Femur (tissue), 1 donor: Measurements from ENCODE around the gene TTYH2.
A peak's percentile ranks its signal among the peaks of the same experiment; 100 is the strongest.

Experiments used
- DNase-seq: peaks from one replicate; pipeline ENCODE4 v3.0.0-alpha.2; 2017

Gene TTYH2

DNA sequence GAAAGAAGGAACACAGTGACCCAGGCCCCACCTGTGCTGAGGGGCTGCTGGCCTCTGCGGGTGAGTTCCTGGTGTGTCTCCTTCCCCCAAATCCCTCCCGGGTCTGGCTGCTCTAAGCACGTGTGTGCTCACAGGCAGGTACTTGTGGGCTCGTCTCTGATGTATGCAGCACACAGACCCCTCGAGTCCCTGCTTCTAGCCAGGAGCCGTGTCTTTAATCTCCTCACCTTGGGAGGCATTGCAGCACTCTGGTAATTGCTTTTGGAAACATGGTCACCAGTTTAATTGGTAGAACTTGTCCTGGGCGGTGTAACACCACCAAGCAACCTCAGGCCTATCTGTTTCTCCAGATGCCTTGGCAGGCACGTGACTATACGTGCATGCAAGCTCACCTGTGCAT is 18.7 kb upstream of the TTYH2 start:
- DNase-seq: no peak

DNA sequence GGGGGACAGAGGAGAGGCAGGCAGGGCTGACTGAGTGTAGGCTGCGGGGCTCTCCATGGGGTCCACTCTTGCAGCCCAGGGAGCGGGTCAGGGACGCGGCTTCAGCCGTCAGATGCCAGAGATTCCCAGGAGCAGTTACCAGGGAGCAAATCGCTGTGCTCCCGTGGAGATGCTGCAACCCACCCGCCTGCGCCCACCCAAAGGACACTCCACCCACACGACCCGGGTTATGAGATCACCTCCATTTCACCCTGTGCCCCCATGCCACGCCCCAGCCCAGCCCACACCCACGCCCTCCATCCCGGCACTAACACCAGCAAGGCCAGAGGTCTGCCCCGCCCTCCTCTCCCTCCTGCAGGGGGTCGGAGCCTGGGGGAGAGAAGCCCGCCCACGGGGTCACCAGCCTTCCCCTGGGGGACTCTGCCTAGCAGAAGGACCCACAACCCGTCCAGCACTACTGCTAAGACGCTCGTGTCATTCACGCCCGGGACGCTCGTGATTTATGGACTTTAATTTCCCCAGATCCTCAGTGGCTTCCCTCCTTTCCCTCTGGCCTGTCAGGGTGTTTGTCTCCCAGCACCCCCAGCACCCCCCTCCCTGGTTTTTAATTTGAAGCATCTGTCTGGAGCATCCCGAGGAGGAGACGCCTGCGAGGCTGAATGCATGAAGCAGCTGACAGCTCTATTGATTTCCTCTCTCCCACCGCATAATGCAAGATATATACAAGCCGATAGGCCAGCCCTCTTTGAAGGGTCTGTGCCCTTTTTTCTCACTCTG is 16.6 kb upstream of the TTYH2 start:
- no peak for DNase-seq

DNA sequence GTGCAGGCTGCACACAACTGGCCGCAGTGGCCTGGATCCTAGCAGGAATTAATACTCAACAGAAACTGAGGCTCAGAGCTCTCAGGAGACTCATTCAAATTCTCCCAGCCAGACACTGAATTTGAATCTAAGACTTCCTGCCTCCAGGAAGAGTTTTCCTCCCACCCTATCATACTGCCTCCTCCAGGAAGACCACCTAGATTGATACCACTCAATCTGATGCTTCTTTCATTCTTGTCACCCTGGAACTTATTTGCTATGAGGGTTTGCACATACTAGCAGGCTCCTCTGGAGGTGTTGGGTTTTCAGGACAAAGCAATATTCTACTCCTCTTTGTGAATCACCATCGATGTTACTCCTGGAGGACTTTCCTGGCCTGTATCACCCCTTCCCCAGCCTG is 15.6 kb upstream of the TTYH2 start:
- no peak for DNase-seq

DNA sequence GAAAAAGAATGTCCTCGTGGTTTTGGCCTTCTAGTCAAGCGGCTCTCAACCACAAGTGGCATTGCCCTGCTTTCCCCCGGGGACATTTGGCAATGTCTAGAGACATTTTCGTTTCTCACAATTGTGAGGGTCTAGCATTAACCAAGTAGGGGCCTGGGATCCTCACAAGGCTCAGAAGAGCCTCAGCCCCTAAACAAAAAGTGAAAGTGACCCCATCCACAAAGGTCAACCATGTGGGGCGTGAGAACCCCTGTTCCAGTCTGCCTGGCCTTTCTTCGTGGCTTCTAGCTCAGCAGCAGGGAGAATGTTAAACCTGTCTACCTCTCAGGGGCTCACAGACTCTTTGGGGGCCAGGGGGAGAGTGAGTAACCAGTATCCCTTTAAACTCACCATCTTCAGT is 14.7 kb upstream of the TTYH2 start:
- no peak for DNase-seq

DNA sequence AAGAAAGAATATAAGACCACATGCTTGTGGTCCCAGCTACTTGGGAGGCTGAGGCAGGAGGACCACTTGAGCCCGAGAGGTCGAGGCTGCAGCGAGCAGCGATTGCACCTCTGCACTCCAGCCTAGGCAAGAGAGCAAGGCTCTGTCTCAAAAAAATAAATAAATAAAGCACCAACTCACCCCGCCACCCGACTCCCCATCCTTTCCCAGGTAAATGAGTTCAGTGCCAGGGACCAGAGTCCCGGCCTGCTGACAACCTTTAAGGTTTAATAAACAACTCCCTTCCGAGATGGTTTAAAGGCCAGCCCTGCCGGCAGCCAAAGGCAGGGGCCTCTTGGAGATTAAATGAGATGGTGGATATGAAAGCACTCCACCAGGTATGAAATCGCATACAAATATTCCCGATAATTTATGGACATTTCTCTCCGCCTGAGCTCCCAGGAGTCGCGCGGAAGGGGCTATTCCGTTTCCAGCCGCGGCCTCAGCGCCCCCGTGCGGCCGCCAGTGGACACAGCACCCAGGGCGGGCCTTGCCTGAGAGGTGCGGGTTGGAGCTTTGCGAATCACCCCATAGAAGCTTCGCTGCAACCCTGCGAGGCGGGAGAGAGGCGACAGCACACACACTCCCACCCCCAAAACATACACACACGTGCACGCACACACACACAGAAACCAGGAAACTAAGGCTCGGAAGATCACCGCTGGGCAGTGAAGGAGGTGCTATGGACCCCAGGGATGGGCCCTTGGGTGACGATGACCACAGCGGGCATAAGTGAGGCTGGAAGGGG is 13.9 kb upstream of the TTYH2 start:
- DNase-seq: peak; percentile 71

DNA sequence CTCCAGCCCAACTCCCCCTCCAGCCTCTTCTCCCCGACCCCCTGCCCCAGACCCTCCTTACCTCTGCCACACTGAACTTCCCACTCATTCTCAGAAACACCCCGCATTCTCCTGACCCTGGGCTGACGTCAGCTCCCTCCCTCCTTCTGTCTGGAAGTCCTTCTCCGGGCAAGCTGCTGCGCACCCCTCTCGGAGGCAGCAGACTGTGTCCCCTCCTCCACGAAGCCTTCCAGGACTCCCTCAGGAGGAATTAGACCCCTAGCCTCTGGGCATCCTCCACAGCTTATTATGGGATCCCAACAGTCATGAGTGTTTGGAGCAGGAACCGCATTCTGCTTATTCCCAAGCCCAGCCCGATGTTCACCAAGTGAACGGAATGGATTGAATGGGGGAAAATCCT is 13.3 kb upstream of the TTYH2 start:
- DNase-seq: no peak

GRCh38 chr17:74201250-74201649 is 12.1 kb upstream of the TTYH2 start:
- DNase-seq: peak; percentile 68

- DNase-seq: no peak
Measured at GRCh38 chr17:74201948-74202347, 11.4 kb upstream of the TTYH2 start.

GRCh38 chr17:74202938-74203337 is 10.4 kb upstream of the TTYH2 start:
- DNase-seq: no peak

DNA sequence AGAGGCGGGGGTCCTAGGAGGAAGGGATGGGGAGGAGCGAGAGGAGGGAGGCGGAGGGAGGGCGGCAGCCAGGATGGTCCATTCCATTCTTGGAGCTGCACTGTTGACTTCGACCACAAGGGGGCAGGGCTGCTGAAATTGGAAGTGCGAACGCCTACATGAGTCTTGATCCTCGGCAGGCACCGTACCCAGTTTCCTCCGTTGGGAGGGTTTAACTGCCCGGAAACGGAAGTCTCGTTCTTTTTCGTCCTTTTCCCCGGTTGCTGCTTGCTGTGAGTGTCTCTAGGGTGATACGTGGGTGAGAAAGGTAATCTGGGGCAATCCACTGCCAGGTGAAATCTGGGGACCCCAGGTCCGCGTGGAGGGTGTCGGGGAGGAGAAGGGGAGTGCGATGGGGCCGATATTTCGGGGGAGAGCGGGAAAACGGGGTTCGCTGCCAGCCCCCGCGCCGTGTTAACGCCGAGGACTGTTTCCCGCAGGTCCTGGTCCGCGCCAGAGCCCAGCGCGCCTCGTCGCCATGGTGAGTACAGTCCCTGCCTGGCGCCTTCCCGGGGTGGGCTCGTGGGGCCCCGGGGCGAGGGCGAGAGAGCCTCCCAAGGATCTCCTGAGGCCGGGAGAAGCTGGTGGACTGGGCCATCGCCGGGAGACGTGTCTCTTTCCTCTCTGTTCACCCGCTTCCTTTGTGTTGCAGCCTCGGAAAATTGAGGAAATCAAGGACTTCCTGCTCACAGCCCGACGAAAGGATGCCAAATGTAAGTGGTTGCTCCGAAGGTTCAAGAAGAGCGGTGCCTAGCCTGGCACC is 9.7 kb upstream of the TTYH2 start, which contains the start of gene RPL38:
Gene RPL38 (plus strand): TSS at position 240 of the 802 bp plus-strand sequence. CDS start 278 bp downstream, at position 518.
- peak; percentile 97 for DNase-seq

- no peak for DNase-seq
Measured at GRCh38 chr17:74204474-74204873, 8.9 kb upstream of the TTYH2 start.

DNA sequence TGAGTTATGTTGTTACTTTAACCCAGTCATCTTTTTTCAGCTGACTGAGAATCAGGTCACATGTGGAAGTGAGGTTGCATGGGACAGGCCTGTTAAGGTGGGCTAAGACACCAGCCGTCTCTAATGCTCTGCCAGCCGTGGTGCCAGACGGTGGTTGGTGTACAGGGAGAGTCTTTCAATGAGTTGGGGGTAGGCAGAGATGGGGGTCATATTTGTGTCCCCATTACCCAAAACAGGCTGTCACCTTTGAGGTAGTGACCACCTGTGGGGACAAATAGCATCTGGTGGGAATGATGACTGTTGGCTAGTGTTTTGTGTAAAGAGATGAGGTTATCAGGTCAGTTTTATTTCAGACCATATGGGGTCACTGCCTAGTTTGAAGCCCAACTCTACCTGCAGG is 8.1 kb upstream of the TTYH2 start:
- no peak for DNase-seq

DNA sequence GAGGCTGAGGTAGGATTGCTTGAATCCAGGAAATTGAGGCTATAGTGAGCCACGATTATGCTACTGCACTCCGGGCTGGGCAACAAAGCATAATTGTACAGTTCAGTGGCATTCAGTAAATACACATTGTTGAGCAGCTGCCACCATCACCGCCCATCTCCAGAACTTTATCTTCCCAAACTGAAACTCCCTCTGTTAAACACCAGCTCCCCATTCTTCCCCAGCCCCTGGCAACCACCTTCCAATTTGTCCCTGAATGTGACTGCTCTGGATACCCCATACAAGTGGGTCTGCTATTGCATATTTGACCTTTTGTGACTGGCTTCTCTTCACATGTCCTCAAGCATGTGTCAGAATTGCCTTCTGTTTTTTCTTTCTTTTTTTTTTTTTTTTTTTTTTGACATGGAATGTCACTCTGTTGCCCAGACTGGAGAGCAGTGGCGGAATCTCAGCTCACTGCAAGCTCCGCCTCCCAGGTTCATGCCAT is 7.0 kb upstream of the TTYH2 start:
- DNase-seq: no peak

GRCh38 chr17:74210191-74211140 is 2.9 kb upstream of the TTYH2 start:
- peak; percentile 81 for DNase-seq

- no peak for DNase-seq
Measured at GRCh38 chr17:74211141-74211911, 2.0 kb upstream of the TTYH2 start.

DNA sequence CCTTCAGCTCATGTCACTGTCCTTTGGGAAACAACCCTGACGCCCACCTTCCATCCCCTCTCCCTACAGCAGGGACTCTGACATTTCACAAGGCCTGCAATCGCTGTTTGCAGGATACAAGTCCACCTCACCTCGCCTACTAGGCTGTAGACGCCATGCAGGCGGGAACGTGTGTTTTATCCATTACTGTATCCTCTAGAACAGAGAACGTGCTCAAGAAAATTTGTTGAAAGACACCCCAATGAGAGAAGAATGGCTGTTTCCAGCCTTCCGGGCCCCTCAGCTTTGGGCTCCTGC is 1.5 kb upstream of the TTYH2 start:
- no peak for DNase-seq

GRCh38 chr17:74212209-74212912 is 1.0 kb upstream of the TTYH2 start:
- DNase-seq: peak; percentile 63

DNA sequence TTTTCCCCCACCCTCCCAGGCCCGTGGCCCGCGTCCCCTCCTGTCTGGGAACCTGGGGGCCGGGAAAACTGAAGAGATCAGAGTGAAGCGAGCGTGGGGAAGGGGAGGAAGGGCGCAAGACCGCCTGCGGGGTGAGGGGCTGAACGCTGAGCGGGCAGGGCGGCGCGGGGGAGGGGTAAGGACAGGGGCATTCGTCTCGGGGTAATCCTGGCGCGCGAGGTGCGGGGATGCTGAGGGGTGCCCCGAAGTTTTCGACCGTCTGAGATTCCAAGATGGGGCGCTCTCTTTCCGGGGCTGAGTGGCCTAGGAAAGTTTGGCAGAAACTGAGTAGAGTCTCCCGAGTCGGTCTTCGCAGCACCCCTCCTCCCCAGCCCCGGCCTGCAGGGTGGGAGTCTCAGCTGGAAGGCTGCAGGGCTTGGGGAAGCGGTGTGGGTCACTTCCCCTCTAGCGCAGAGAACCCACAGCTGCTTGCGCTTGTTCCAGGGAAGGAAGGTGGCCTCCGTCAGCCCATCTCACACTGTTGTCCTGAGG is 555 bp downstream of the TTYH2 start:
- DNase-seq: peak; percentile 73

- peak; percentile 47 for DNase-seq
Measured at GRCh38 chr17:74214484-74215341, 1.3 kb downstream of the TTYH2 start.
